ENCODE measurements around the gene PHF21A.

The PHF21A gene

DNA sequence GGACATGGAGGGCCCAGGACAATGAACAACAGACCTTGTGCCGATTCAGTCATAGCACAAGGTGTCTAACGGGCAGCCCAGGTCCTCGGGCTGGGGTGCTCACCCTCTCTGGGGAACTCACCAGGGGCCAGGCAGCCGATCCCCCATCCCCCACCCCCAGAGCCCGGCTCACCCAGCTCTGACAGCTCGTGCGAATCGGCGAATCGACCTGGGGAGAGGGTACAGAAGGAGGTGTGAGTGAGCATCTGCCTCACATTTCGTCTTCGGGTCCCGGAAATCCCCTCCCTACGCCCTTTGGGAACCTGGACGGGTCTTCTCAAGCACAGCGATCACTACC lies 204.0 kb downstream of the PHF21A start:
- Histone ChIP-seq H2AFZ (peak overlapping the region; percentile 86), H3K4me1 (peaks cover 5% of the 10 kb centered on the region), H3K9me3 (ENCODE audit: control insufficient read depth, low read length) (no peaks in the 10 kb centered on the region), H3K36me3 (ENCODE audit: control insufficient read depth, insufficient read depth, low read length) (no peaks in the 10 kb centered on the region), H3K27ac (peak overlapping the region; percentile 88), H3K79me2 (no peaks in the 10 kb centered on the region), H3K9ac (no peak overlapping the region), H3K4me3 (ENCODE audit: low read depth, low read length) (peak overlapping the region; percentile 94), H3K27me3 (ENCODE audit: control insufficient read depth, insufficient read depth, low read length) (no peaks in the 10 kb centered on the region), H3K4me2 (ENCODE audit: low read length) (peak overlapping the region; percentile 93)
- TF ChIP-seq, protein P1, sequence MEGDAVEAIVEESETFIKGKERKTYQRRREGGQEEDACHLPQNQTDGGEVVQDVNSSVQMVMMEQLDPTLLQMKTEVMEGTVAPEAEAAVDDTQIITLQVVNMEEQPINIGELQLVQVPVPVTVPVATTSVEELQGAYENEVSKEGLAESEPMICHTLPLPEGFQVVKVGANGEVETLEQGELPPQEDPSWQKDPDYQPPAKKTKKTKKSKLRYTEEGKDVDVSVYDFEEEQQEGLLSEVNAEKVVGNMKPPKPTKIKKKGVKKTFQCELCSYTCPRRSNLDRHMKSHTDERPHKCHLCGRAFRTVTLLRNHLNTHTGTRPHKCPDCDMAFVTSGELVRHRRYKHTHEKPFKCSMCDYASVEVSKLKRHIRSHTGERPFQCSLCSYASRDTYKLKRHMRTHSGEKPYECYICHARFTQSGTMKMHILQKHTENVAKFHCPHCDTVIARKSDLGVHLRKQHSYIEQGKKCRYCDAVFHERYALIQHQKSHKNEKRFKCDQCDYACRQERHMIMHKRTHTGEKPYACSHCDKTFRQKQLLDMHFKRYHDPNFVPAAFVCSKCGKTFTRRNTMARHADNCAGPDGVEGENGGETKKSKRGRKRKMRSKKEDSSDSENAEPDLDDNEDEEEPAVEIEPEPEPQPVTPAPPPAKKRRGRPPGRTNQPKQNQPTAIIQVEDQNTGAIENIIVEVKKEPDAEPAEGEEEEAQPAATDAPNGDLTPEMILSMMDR (IDR thresholded peaks at IDR 0.05), result no peak

DNA sequence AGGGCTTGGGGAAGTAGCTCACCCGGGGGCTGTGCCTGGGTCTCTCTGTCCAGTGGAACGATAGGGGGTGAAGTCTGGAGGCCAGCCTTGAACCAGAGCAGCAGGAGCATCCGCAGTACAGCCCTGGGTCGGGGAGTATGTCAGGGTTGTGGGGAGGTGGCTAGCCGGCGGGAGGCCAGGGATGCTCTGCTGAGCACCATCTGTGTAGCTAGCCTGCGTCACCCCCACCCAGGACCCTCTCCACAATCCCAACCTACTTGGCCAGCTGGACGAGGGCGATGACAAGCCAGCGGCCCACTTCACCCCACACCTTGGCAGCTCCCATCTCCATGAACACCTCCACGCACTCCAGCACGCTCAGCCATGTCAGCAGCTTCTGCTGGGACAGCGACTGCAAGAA lies 205.8 kb downstream of the PHF21A start:
- H3K9me3 ChIP-seq (ENCODE audit: control insufficient read depth, low read length), result no peaks in the 10 kb centered on the region
- H3K9ac ChIP-seq, result no peak overlapping the region
- no peaks in the 10 kb centered on the region for H3K27me3 ChIP-seq (ENCODE audit: control insufficient read depth, insufficient read depth, low read length)
- no peaks in the 10 kb centered on the region for H3K79me2 ChIP-seq
- no peak overlapping the region for H3K27ac ChIP-seq
- no peak overlapping the region for H3K4me3 ChIP-seq (ENCODE audit: low read depth, low read length)
- no peak overlapping the region for H2AFZ ChIP-seq
- H3K36me3 ChIP-seq (ENCODE audit: control insufficient read depth, insufficient read depth, low read length), result no peaks in the 10 kb centered on the region
- TF ChIP-seq, protein P1 (IDR thresholded peaks at IDR 0.05), result no peak
- no peaks in the 10 kb centered on the region for H3K4me1 ChIP-seq
- no peak overlapping the region for H3K4me2 ChIP-seq (ENCODE audit: low read length)

DNA sequence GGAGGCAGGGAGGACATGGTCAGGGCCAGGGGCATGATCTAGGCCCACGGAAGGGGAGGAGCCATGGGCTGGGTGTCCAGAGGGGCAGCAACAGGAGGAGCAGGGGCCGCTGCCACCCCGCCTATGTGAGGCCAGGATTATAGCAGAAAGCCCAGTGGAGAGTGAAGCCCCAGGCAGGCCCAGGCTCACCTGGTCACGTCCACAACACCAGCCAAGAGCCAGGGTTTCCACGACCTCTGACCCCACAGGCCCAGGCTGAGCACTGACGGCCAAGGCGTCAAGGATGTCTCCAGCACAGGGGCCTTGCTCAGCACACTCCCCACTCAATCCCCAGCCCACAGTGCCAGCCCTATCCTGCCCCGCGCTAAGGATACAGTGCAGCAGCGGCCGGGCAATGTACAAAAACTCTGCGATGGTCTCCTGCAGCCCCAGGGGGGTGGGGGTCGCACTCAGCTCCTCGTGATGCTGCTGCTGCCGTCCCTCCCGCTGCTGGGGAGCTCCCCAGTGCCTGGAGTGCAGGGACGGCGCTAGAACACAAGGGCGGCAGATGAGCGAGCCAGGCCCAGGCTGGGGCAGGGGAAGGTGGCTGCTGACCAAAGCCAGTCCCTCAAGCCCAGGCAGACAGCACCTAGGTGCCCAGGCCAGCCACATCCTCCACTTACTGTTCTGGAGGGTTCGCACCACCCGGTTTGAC lies 207.2 kb downstream of the PHF21A start:
- H3K27ac ChIP-seq, result no peak overlapping the region
- no peaks in the 10 kb centered on the region for H3K79me2 ChIP-seq
- TF ChIP-seq, protein P1 (IDR thresholded peaks at IDR 0.05), result no peak
- no peak overlapping the region for H3K9ac ChIP-seq
- no peak overlapping the region for H3K4me2 ChIP-seq (ENCODE audit: low read length)
- no peaks in the 10 kb centered on the region for H3K4me1 ChIP-seq
- no peaks in the 10 kb centered on the region for H3K36me3 ChIP-seq (ENCODE audit: control insufficient read depth, insufficient read depth, low read length)
- no peak overlapping the region for H3K4me3 ChIP-seq (ENCODE audit: low read depth, low read length)
- no peak overlapping the region for H2AFZ ChIP-seq
- H3K9me3 ChIP-seq (ENCODE audit: control insufficient read depth, low read length), result no peaks in the 10 kb centered on the region
- no peaks in the 10 kb centered on the region for H3K27me3 ChIP-seq (ENCODE audit: control insufficient read depth, insufficient read depth, low read length)

DNA sequence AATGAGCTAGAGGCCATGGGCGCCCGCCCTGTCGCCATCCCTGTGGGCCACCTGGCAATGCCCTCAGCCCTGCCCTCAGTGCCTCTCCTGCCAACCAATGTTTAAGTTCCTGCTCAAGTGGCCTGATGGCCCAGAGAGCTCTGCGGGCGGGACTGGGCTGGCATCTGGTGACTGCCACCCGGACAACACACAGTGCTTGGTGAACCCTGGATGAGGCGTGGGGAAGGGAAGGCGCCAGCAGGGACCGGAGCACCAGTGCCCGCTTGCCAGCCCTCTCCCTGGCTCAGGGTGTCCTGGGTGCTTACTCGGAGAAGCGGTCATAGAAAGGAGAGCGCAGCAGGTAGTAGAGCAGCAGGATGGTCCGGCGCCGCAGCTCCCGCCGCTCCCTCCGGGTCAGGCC lies 207.7 kb downstream of the PHF21A start:
- Histone ChIP-seq H3K27me3 (ENCODE audit: control insufficient read depth, insufficient read depth, low read length) (no peaks in the 10 kb centered on the region), H2AFZ (no peak overlapping the region), H3K79me2 (no peaks in the 10 kb centered on the region), H3K4me2 (ENCODE audit: low read length) (no peak overlapping the region), H3K9me3 (ENCODE audit: control insufficient read depth, low read length) (no peaks in the 10 kb centered on the region), H3K4me3 (ENCODE audit: low read depth, low read length) (no peak overlapping the region), H3K27ac (no peak overlapping the region), H3K4me1 (no peaks in the 10 kb centered on the region), H3K9ac (no peak overlapping the region), H3K36me3 (ENCODE audit: control insufficient read depth, insufficient read depth, low read length) (no peaks in the 10 kb centered on the region)
- TF ChIP-seq, protein P1 (IDR thresholded peaks at IDR 0.05), result no peak

DNA sequence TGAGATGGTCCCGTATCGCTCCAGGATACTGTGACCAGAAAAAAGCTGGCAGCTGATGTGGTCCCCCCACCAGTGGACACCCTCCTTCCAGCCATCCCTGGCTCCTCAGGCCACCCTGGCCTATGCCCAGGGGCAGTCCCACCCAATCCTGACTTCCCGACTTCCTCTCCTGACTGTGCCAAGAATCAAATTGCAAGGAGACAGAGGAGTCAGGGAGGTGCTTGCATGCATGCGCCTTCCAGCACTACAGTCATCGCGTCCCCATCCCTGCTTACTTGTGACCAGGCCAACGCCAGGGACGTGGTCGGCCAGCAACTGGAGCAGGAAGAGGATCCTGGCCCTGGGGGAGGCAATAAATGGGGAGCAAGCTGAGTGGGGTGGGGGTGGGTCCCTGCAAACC lies 210.6 kb downstream of the PHF21A start:
- no peak overlapping the region for H3K4me2 ChIP-seq (ENCODE audit: low read length)
- H3K36me3 ChIP-seq (ENCODE audit: control insufficient read depth, insufficient read depth, low read length), result no peaks in the 10 kb centered on the region
- H3K9ac ChIP-seq, result no peak overlapping the region
- H2AFZ ChIP-seq, result no peak overlapping the region
- H3K9me3 ChIP-seq (ENCODE audit: control insufficient read depth, low read length), result no peaks in the 10 kb centered on the region
- no peak overlapping the region for H3K4me3 ChIP-seq (ENCODE audit: low read depth, low read length)
- TF ChIP-seq, protein P1 (IDR thresholded peaks at IDR 0.05), result no peak
- H3K79me2 ChIP-seq, result no peaks in the 10 kb centered on the region
- H3K4me1 ChIP-seq, result no peaks in the 10 kb centered on the region
- H3K27me3 ChIP-seq (ENCODE audit: control insufficient read depth, insufficient read depth, low read length), result no peaks in the 10 kb centered on the region
- H3K27ac ChIP-seq, result no peak overlapping the region
